ENCODE results near the gene HPGD. TPM values are rescaled to one million over a fixed set of nuclear protein-coding genes. Genes with fewer than 3 reads are reported as not detected.

The HPGD gene
- total and polyA plus RNA-seq, 9 of the 15 experiments (the other 6 are each of a cell fraction or from before 2014, with no cell fraction given) = 2.3 to 8.6 (median 4.8) TPM

GRCh38 chr4:174550541-174550940, 28.3 kb upstream of the HPGD start:
- no peak overlapping the region for H3K27ac ChIP-seq (ENCODE audit: extremely low read depth, low read depth, low read length)
- BruUV-seq (replicated peaks) = no TSS peak
- H3K79me2 ChIP-seq (ENCODE audit: control insufficient read depth, insufficient read depth, low read length) = no peaks in the 10 kb centered on the region
- intact Hi-C loops (cut with micrococcal nuclease) (no loop called here), in situ Hi-C loops (cut with MboI) (no loop called here)
- H3K4me1 ChIP-seq (replicated peaks in 1 of 2; ENCODE audit: control insufficient read depth in 2 of 2, insufficient read depth in 2 of 2, low read length in 2 of 2) = no peaks in the 10 kb centered on the region
- DNase-seq (ENCODE audit: extremely low read depth in 1 of 4, low spot score in 3 of 4) = no peak
- no peaks in the 10 kb centered on the region for H3K36me3 ChIP-seq (ENCODE audit: control insufficient read depth, insufficient read depth, low read length)
- no peaks in the 10 kb centered on the region; the same call in 1 of the 2 replicates for H3K9me3 ChIP-seq (replicated peaks; ENCODE audit: control insufficient read depth, insufficient read depth, low read depth, low read length)
- H3K27me3 ChIP-seq (ENCODE audit: control insufficient read depth in 2 of 2, insufficient read depth in 2 of 2, low read length in 2 of 2) = no peaks in the 10 kb centered on the region
- H3K9ac ChIP-seq (ENCODE audit: insufficient read depth in 1 of 2, low read depth in 2 of 2, low read length in 2 of 2) = no peak overlapping the region
- no peaks in the 10 kb centered on the region for H3K9me1 ChIP-seq (ENCODE audit: control insufficient read depth, insufficient read depth, low read length)
- FAIRE-seq = no peak
- H2AFZ ChIP-seq (ENCODE audit: low read depth, low read length) = no peak overlapping the region
- no peak for TF ChIP-seq PATZ1 (CRISPR knock-in tag; IDR thresholded peaks at IDR 0.05; ENCODE audit: borderline replicate concordance)
- H3K4me3 ChIP-seq = no peak overlapping the region
- ChIA-PET CTCF (ENCODE audit: low intra/inter-chr PET ratio) (no interaction called here), POLR2A (no interaction called here)
- H4K20me1 ChIP-seq (replicated peaks; ENCODE audit: control insufficient read depth, insufficient read depth, low read length) = no peaks in the 10 kb centered on the region
- H3K4me2 ChIP-seq (ENCODE audit: insufficient read depth, low read length) = no peak overlapping the region
- ATAC-seq = no peak

GRCh38 chr4:174549721-174550120, 27.4 kb upstream of the HPGD start:
- Histone ChIP-seq H3K9ac (ENCODE audit: insufficient read depth in 1 of 2, low read depth in 2 of 2, low read length in 2 of 2) (no peak overlapping the region), H3K4me1 (replicated peaks in 1 of 2; ENCODE audit: control insufficient read depth in 2 of 2, insufficient read depth in 2 of 2, low read length in 2 of 2) (no peaks in the 10 kb centered on the region), H3K4me2 (ENCODE audit: insufficient read depth, low read length) (no peak overlapping the region), H3K9me1 (ENCODE audit: control insufficient read depth, insufficient read depth, low read length) (no peaks in the 10 kb centered on the region), H3K4me3 (no peak overlapping the region), H3K27me3 (ENCODE audit: control insufficient read depth in 2 of 2, insufficient read depth in 2 of 2, low read length in 2 of 2) (no peaks in the 10 kb centered on the region), H3K27ac (ENCODE audit: extremely low read depth, low read depth, low read length) (no peak overlapping the region), H3K79me2 (ENCODE audit: control insufficient read depth, insufficient read depth, low read length) (no peaks in the 10 kb centered on the region), H3K9me3 (replicated peaks; ENCODE audit: control insufficient read depth, insufficient read depth, low read depth, low read length) (no peaks in the 10 kb centered on the region), H3K36me3 (ENCODE audit: control insufficient read depth, insufficient read depth, low read length) (no peaks in the 10 kb centered on the region), H2AFZ (ENCODE audit: low read depth, low read length) (no peak overlapping the region), H4K20me1 (replicated peaks; ENCODE audit: control insufficient read depth, insufficient read depth, low read length) (no peaks in the 10 kb centered on the region)
- ATAC-seq (no peak), DNase-seq (ENCODE audit: extremely low read depth in 1 of 4, low spot score in 3 of 4) (no peak), FAIRE-seq (no peak)
- ChIA-PET CTCF (ENCODE audit: low intra/inter-chr PET ratio) (no interaction called here), POLR2A (no interaction called here)
- in situ Hi-C loops (cut with MboI) = no loop called here
- TF ChIP-seq MYNN (IDR thresholded peaks at IDR 0.05) (no peak), MYNN (CRISPR knock-in tag; IDR thresholded peaks at IDR 0.05) (no peak), ZNF668 (CRISPR knock-in tag; IDR thresholded peaks at IDR 0.05) (no peak), NCOA2 (IDR thresholded peaks at IDR 0.05; ENCODE audit: partially characterized antibody in 2 of 2) (no peak), HMG20A (CRISPR knock-in tag; conservative IDR thresholded peaks at IDR 0.05) (no peak), ZKSCAN8 (CRISPR knock-in tag; IDR thresholded peaks at IDR 0.05) (no peak), C11orf30 (IDR thresholded peaks at IDR 0.05; ENCODE audit: low read depth) (no peak)
- BruUV-seq (replicated peaks) = no TSS peak
- WGBS (ENCODE audit: insufficient coverage, low coverage, missing lambda C conversion rate) = 32% methylated on average over 1 of the region's 1 CpG
- intact Hi-C loops (cut with micrococcal nuclease) = no loop called here
